Measurements from ENCODE around the gene SPATA31C2.
"Not testable (repeated sequence)": the region's sequence is repeated elsewhere in the genome, so short reads cannot be mapped to it uniquely, and the experiment has no call there.

DNA sequence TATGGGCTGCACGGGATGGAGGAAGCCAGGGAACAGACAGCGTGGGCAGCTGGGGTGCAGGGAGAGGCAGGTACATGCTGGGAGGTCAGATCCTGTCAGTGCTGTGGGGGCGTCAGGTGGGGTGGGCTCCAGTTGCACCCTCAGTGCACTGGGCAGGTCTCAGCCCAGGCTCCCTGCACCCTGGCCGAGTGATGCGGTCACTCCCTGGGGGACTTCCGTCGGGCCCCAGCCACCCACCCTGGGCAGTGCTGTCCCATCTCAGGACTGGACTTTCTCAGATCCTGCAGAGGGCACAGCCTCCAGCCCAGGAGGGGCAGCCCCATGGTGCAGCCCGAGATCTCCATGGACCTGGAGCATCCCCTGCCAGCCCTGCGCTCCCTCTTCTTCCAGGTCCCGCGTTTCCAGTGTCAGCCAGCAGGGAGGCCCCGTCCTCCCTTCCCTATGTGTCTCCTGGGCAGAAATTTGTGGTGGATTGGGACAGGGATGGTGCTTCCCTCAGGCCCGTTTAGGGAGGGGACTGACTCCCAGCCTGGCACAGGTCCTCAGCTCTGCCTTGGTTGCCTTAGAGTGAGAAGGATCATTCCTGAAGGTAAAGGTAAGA, 10.5 kb downstream of the SPATA31C2 start:
- TF ChIP-seq CEBPB (IDR thresholded peaks at IDR 0.05; ENCODE audit: low read depth); TCF7L2 (IDR thresholded peaks at IDR 0.05; ENCODE audit: borderline replicate concordance, extremely low read depth, insufficient read depth, insufficient read length): not testable (repeated sequence)
- TF ChIP-seq, protein P1, sequence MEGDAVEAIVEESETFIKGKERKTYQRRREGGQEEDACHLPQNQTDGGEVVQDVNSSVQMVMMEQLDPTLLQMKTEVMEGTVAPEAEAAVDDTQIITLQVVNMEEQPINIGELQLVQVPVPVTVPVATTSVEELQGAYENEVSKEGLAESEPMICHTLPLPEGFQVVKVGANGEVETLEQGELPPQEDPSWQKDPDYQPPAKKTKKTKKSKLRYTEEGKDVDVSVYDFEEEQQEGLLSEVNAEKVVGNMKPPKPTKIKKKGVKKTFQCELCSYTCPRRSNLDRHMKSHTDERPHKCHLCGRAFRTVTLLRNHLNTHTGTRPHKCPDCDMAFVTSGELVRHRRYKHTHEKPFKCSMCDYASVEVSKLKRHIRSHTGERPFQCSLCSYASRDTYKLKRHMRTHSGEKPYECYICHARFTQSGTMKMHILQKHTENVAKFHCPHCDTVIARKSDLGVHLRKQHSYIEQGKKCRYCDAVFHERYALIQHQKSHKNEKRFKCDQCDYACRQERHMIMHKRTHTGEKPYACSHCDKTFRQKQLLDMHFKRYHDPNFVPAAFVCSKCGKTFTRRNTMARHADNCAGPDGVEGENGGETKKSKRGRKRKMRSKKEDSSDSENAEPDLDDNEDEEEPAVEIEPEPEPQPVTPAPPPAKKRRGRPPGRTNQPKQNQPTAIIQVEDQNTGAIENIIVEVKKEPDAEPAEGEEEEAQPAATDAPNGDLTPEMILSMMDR (IDR thresholded peaks at IDR 0.05 in 2 of 3, conservative IDR thresholded peaks at IDR 0.05 in 1 of 3; ENCODE audit: borderline replicate concordance in 1 of 3, insufficient read depth in 1 of 3, low read depth in 2 of 3, low read length in 2 of 3), result 0 out of 6 replicates have a peak, but pooled peaks of 1 of the 3 experiments have one; percentile 7
